Lower leg skin (tissue), 3 donors: ENCODE results near the gene COL19A1.

Experiments
- POLR2A ChIP-seq, 2 donors: fragments of 450-650 bp; IDR thresholded peaks; one replicate each; pipeline ENCODE4 v1.6.1; 2016 to 2017; ENCODE audit warnings: antibody characterized with exemption in 2 of 2, mild to moderate bottlenecking in 1 of 2, moderate library complexity in 1 of 2
- TF ChIP-seq, protein P1 (sequence below), 3 donors: fragments of 450-650 bp; IDR thresholded peaks; one replicate each; pipeline ENCODE4 v1.5.1; 2016; ENCODE audit warnings: antibody characterized with exemption in 3 of 3, mild to moderate bottlenecking in 3 of 3, moderate library complexity in 2 of 3

DNA sequence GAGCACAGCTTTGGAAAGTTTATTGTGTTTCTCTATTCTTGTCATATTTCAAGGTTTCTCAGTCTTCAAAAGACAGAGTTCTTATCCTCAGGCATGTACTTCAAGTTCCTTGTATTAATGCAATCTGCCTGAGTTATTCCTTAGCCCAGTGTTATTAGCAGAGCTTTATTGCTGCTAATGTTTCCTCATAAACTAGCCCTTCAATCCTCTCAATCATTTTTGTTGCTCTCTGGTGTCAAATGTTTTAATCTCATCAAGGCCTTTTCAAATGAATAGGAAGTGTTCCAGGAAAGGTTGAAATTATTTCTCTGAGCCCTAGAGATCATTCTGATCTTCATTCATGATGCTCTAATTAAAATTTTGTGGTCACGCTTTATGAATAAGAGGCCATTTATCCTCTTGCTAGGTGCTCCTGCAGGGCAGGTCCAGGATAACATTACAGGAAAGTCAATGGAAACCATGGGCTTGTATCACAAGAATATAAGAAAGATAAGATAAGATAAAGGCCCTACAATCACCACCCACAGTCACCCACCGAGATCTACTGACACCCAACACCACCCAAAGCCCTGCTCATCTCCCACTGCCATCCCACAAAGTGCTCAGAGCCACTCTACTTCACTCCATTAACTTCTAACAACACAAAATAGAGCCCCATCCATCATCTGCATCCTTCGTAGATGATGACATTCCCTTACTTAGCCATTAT lies 310.6 kb downstream of the COL19A1 start:
- TF ChIP-seq, protein P1, sequence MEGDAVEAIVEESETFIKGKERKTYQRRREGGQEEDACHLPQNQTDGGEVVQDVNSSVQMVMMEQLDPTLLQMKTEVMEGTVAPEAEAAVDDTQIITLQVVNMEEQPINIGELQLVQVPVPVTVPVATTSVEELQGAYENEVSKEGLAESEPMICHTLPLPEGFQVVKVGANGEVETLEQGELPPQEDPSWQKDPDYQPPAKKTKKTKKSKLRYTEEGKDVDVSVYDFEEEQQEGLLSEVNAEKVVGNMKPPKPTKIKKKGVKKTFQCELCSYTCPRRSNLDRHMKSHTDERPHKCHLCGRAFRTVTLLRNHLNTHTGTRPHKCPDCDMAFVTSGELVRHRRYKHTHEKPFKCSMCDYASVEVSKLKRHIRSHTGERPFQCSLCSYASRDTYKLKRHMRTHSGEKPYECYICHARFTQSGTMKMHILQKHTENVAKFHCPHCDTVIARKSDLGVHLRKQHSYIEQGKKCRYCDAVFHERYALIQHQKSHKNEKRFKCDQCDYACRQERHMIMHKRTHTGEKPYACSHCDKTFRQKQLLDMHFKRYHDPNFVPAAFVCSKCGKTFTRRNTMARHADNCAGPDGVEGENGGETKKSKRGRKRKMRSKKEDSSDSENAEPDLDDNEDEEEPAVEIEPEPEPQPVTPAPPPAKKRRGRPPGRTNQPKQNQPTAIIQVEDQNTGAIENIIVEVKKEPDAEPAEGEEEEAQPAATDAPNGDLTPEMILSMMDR (IDR thresholded peaks at IDR 0.05) = no peak
- no peak for TF ChIP-seq POLR2A (IDR thresholded peaks at IDR 0.05)
